Dendritic cell treated with granulocyte-macrophage colony-stimulating factor and Interleukin-4, amounts not matched to agents 40 ng/mL and 50 ng/mL, for 4 days (primary cell): ENCODE measurements around the gene LMAN2L.

Experiments used
- H3K27ac Mint-ChIP-seq: one replicate; pipeline ENCODE4 v1.8.0; 2022; ENCODE audit warnings: mild to moderate bottlenecking, mixed read lengths
- H3K27me3 Mint-ChIP-seq: one replicate; pipeline ENCODE4 v1.8.0; 2022; ENCODE audit warnings: mild to moderate bottlenecking, mixed read lengths
- H3K36me3 Mint-ChIP-seq: one replicate; pipeline ENCODE4 v1.8.0; 2022; ENCODE audit warnings: low read depth, mixed read lengths
- H3K4me1 Mint-ChIP-seq: one replicate; pipeline ENCODE4 v1.8.0; 2022; ENCODE audit warnings: low read depth, mixed read lengths
- H3K4me3 Mint-ChIP-seq: one replicate; pipeline ENCODE4 v1.8.0; 2022; ENCODE audit warnings: mild to moderate bottlenecking, moderate library complexity, mixed read lengths
- H3K9me3 Mint-ChIP-seq: one replicate; pipeline ENCODE4 v1.8.0; 2022; ENCODE audit warnings: mixed read lengths
- intact Hi-C: fragments of 100-400 bp; cut with micrococcal nuclease; formaldehyde crosslinking; loops from one replicate; pipeline ENCODE4 v1.15.0; 2022

The LMAN2L gene

DNA sequence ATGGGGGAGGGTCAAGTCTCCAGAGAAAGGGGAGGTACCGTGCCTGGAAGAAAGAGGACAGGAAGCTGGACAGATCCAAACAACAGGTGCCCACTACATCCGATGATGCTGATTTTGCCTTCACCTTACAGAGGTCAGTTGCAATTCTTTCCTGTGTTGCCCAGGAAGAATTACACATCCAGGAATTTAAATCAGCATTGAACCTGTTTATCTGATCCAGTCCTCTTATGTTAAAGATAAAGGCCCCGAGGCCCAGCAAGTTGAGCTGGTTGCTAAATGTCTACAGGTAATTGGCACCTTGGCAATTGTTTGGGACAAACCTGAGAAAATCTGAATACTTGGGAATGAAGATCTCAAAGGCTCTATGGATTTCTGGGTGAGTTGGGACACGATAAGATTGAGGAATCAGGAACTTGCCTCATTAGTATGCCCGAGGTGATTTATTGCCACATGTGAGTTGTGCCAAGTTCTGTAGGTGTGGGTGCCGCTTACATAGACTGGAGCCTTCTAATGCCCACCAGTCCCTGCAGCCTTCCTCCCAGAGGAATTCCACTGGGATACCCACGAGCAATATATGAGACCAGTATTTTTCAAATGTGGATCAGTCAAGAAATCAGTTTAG lies 13.9 kb upstream of the LMAN2L start:
- Mint-ChIP-seq H3K27ac (no peak overlapping the region), H3K9me3 (no peaks in the 10 kb centered on the region), H3K27me3 (peaks cover 12% of the 10 kb centered on the region), H3K4me1 (no peaks in the 10 kb centered on the region), H3K36me3 (no peaks in the 10 kb centered on the region), H3K4me3 (no peak overlapping the region)
- intact Hi-C loops: no loop called here

DNA sequence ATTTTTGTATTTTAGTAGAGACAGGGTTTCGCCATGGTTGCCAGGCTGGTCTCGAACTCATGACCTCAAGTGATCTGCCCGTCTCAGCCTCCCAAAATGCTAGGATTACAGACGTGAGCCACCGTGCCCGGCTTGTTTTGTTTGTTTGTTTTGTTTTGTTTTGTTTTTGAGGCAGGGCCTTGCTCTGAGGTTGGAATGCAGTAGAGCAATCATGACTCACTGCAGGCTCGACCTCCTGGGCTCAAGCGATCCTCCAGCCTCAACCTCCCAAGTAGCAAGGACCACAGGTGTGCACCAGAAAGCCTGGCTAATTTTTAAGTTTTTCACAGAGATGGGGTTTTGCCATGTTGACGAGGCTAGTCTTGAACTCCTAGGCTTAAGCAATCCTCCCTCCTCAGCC lies 11.9 kb upstream of the LMAN2L start:
- Mint-ChIP-seq H3K4me3 (no peak overlapping the region), H3K36me3 (no peaks in the 10 kb centered on the region), H3K27me3 (peaks cover 11% of the 10 kb centered on the region), H3K9me3 (no peaks in the 10 kb centered on the region), H3K4me1 (peaks cover 11% of the 10 kb centered on the region), H3K27ac (no peak overlapping the region)
- intact Hi-C loops: no loop called here

DNA sequence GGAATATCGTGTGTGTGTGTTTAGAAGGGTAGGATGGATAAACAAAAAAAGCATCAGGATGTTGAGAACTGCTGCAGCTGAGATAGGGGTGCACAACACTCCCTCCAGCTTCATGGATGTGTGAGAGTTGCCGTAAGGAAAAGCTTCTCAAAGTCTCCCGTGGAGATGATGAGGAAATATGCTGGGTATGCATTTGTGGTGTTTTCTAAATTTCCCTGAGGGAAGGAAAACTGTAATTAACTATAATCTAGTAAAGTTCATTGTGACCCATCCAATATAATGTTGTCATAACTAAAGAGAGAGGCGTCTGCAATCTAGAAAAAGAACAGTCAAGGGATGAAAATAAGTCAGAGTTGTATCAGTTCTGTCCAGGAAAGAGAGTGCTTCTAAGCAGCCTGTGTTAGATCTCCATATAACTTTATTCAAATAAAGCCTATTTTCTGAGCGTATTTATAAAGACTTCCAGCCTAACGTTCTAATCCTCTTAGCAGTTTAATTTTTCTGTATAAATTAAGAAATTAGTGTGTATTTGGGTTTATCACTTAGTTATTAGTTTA lies 7.3 kb upstream of the LMAN2L start:
- Mint-ChIP-seq H3K9me3 (no peaks in the 10 kb centered on the region), H3K4me3 (no peak overlapping the region), H3K36me3 (no peaks in the 10 kb centered on the region), H3K4me1 (peaks cover 11% of the 10 kb centered on the region), H3K27ac (no peak overlapping the region), H3K27me3 (peaks cover 11% of the 10 kb centered on the region)
- intact Hi-C loops: no loop called here

DNA sequence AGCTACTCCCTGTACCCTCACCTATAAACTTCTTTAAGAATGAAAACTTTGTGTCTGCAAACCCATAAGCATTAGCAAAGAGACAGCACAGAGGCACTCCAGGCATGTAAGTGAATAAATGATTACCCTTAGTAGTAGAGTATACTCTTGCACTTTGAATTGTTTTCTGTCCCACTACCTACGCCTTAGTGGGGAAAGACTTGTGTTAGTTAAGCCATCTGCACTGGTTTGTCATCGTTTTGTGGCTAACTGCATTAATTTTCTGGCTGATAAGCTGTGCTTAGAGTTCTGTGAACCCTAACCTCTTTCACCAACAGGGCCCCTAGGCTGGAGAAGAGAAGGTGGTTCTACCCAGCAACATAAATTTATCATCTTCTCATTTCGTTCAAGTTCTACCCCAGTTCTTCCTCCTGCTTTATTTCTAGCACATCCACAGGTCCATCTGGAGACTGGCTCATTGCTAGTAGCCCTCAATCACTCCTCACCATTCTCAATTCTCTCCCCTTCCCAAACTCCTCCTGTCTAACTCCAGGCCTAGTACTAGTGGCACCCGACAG lies 710 bp downstream of the LMAN2L start:
- peak overlapping the region; percentile 91 for H3K27ac Mint-ChIP-seq
- no peaks in the 10 kb centered on the region for H3K27me3 Mint-ChIP-seq
- peak overlapping the region; percentile 94 for H3K4me3 Mint-ChIP-seq
- H3K36me3 Mint-ChIP-seq: peaks cover 41% of the 10 kb centered on the region
- H3K9me3 Mint-ChIP-seq: no peaks in the 10 kb centered on the region
- intact Hi-C loops: no loop called here
- peaks cover 27% of the 10 kb centered on the region for H3K4me1 Mint-ChIP-seq

DNA sequence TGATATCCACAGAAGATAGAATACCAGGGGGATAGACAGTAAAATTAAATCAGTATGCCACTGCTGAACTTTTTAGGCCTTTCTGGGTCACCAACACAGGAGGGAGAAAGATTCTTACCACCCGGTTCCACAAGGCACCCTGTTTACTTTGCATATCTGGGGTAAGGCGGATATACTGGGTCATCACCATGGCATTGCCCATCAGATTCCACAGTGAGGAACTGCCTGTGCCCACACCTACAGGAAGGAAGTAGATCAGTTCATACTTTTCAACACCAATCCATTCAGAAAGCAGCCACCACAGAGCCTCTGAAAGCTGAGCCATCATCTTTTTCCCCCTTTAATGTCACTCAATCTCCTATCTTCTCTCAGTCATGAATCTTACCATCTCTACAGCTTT lies 2.0 kb downstream of the LMAN2L start:
- no peaks in the 10 kb centered on the region for H3K9me3 Mint-ChIP-seq
- H3K36me3 Mint-ChIP-seq: peaks cover 54% of the 10 kb centered on the region
- H3K27me3 Mint-ChIP-seq: no peaks in the 10 kb centered on the region
- H3K4me3 Mint-ChIP-seq: no peak overlapping the region
- H3K27ac Mint-ChIP-seq: no peak overlapping the region
- H3K4me1 Mint-ChIP-seq: peaks cover 27% of the 10 kb centered on the region
- intact Hi-C loops: no loop called here

DNA sequence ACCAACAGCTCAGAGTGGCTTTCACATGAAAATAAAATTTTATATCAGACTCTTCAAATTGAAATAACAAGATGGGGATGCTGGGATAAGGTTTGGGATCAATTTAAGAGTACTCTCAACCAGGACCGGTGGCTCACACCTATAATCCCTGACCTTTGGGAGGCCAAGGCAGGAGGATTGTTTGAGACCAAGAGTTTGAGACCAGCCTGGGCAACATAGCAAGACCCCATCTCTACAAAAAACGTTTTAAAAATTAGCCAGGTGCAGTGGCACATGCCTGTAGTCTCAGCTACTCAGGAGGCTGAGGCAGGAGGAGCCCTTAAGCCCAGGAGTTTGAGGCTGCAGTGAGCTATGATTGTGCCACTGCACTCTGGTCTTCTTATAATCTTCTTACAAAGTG lies 2.6 kb downstream of the LMAN2L start:
- Mint-ChIP-seq H3K27ac (no peak overlapping the region), H3K27me3 (no peaks in the 10 kb centered on the region), H3K9me3 (no peaks in the 10 kb centered on the region), H3K36me3 (peaks cover 60% of the 10 kb centered on the region), H3K4me3 (no peak overlapping the region), H3K4me1 (peaks cover 27% of the 10 kb centered on the region)
- intact Hi-C loops: no loop called here

DNA sequence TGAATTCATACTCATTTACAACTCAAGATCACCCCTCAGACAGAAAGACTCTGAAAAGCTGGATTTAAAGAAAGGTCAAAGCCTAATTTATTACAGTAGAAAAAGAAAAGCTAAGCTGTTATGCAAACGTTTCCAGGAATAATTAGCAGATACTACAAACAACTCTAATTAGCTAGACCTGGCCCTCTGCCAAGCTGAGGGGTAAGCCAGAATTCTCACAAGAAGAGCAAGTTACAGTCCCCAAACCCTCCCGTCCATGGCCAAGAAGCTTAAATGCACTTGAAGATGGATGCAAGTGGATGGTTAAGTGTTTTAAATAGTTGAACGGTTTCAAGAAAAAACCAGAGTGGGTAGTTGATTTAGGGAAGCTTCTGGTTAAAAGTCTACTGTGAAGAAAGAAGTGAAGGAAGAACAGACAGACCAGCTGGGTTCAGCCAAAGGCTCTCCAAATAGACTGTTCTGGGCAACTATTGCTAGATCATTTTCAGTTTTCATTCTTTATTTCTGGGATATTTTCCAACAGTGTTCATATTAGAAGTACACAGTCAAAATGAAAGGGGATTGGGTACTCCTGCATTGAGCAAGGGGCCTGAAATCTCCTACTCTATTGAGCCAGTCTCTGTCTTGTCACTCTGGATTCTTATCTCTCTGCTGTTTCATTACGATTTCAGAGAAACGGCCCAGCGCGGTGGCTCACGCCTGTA lies 4.8 kb downstream of the LMAN2L start:
- Mint-ChIP-seq H3K27ac (no peak overlapping the region), H3K9me3 (no peaks in the 10 kb centered on the region), H3K4me3 (no peak overlapping the region), H3K36me3 (peaks cover 81% of the 10 kb centered on the region), H3K27me3 (no peaks in the 10 kb centered on the region), H3K4me1 (peaks cover 22% of the 10 kb centered on the region)
- intact Hi-C loops: no loop called here

DNA sequence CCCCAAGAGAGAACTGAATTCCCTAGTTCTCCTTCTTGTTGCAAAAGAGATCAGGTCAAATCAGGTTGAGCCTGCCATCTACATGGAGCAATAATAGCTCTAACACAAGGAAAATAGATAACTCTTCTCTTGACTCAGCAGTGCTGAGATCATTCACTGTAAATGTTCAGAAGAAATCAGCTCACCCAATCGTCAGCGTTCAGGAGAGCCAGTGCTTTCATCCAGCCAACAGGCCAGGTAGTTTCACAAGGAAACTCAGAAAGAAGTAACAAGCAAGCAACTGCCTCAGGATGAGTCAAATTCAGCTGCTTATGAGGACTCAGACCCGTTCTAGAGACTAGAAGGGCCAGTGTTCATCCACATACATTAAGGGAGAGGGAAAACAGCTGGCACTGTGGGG lies 5.9 kb downstream of the LMAN2L start:
- no peaks in the 10 kb centered on the region for H3K27me3 Mint-ChIP-seq
- H3K27ac Mint-ChIP-seq: no peak overlapping the region
- no peaks in the 10 kb centered on the region for H3K9me3 Mint-ChIP-seq
- no peak overlapping the region for H3K4me3 Mint-ChIP-seq
- peaks cover 83% of the 10 kb centered on the region for H3K36me3 Mint-ChIP-seq
- H3K4me1 Mint-ChIP-seq: peaks cover 14% of the 10 kb centered on the region
- intact Hi-C loops: no loop called here

DNA sequence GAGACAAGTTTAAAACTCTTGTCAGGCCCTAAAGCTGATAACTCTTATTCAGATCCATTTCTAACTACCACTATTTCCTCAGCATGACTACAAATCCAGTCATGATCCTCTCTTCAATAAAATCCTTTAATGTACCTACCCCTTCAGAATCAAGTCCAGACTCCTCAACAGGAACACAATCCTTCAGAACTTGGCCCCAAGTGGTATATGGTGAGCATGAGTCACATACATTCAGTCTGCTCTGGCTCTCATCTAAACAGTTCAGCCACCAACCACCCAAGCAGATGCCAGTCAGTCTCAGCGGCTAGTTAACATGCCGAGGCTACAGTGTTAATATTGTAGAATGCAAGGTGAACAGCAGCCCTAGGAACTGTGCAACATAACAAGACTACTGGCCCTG lies 9.7 kb downstream of the LMAN2L start:
- Mint-ChIP-seq H3K9me3 (no peaks in the 10 kb centered on the region), H3K36me3 (peaks cover 91% of the 10 kb centered on the region), H3K27me3 (no peaks in the 10 kb centered on the region), H3K4me3 (no peak overlapping the region), H3K4me1 (peaks cover 19% of the 10 kb centered on the region), H3K27ac (no peak overlapping the region)
- intact Hi-C loops: no loop called here

DNA sequence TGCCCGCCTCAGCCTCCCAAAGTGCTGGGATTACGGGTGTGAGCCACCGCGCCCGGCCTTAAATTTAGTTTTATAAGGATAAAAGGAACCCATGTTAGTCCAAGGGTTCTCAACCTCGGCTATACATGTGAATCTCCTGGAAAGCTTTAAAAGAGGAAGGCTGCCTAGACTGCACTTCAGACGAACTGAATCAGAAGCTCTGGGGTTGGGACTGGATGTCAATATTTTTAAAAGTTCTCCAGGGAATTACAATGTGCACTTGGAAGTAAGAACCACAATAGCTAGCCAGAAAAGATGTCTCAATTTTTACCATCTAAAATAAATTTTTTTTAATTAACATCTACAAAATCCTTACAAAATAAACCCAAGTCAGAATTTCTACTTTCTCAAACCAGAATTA lies 10.1 kb downstream of the LMAN2L start:
- intact Hi-C loops: no loop called here
- H3K4me3 Mint-ChIP-seq: no peak overlapping the region
- peaks cover 86% of the 10 kb centered on the region for H3K36me3 Mint-ChIP-seq
- H3K27me3 Mint-ChIP-seq: no peaks in the 10 kb centered on the region
- H3K4me1 Mint-ChIP-seq: peaks cover 16% of the 10 kb centered on the region
- no peaks in the 10 kb centered on the region for H3K9me3 Mint-ChIP-seq
- no peak overlapping the region for H3K27ac Mint-ChIP-seq

DNA sequence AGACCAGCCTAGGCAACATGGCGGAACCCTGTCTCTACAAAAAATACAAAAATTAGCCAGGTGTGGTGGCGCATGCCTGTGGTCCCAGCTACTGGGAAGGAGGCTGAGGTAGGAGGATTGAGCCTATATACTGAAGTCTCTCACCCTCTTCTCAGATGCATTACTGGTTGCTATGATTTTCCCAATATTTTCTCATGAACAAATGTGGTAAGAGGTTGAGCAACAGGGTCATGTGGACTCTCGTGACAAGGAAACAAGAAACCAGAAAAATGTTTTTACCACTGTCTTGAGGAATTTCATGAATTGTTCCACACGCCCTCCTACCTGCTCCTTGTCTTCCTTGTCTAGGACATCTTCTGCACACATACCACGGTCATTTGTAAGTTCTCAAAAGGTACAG lies 12.4 kb downstream of the LMAN2L start:
- Mint-ChIP-seq H3K4me1 (peaks cover 14% of the 10 kb centered on the region), H3K27ac (peak overlapping the region; percentile 40), H3K27me3 (no peaks in the 10 kb centered on the region), H3K36me3 (peaks cover 71% of the 10 kb centered on the region), H3K9me3 (no peaks in the 10 kb centered on the region), H3K4me3 (no peak overlapping the region)
- intact Hi-C loops: no loop called here

DNA sequence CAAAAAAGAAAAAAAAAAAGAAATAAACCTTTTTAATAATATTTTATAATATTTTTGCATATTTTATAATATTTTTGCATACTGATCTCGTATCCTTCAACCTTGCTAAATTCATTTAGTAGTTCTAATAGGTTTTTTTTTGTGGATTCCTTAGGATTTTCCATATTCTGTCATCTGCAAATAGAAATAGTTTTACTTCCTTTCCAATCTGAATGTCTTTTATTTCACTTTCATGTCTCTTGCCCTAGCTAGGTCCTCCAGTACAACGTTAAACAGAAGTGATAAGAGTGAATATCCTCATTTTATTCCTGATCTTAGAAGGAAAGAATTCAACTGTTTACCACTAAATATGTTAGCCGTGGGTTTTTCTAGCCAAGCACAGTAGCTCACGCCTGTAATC lies 13.7 kb downstream of the LMAN2L start:
- H3K4me3 Mint-ChIP-seq: no peak overlapping the region
- no peaks in the 10 kb centered on the region for H3K27me3 Mint-ChIP-seq
- intact Hi-C loops: no loop called here
- peaks cover 14% of the 10 kb centered on the region for H3K4me1 Mint-ChIP-seq
- H3K9me3 Mint-ChIP-seq: no peaks in the 10 kb centered on the region
- peaks cover 58% of the 10 kb centered on the region for H3K36me3 Mint-ChIP-seq
- no peak overlapping the region for H3K27ac Mint-ChIP-seq

DNA sequence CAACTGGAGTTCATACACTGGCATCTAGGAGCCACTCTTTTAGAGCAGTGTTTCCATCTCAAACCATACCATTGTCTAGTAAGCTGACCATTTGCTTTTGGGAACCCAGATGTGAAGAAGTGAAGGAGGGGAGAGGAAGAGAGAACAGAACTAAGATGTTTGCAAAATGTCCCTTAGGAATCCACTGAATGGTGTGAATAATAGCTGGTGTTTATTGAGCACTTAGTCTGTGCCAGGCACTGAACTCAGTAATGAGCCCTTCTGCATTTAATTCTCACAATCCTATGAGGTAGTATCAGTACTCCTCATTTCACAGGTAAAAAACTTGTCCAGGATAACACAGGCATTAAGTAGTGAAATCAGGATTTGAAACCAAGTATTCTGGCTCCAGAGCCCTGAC lies 23.5 kb downstream of the LMAN2L start:
- Mint-ChIP-seq H3K27ac (no peak overlapping the region), H3K36me3 (peaks cover 39% of the 10 kb centered on the region), H3K9me3 (no peaks in the 10 kb centered on the region), H3K4me3 (no peak overlapping the region), H3K4me1 (no peaks in the 10 kb centered on the region), H3K27me3 (no peaks in the 10 kb centered on the region)
- intact Hi-C loops: no loop called here

DNA sequence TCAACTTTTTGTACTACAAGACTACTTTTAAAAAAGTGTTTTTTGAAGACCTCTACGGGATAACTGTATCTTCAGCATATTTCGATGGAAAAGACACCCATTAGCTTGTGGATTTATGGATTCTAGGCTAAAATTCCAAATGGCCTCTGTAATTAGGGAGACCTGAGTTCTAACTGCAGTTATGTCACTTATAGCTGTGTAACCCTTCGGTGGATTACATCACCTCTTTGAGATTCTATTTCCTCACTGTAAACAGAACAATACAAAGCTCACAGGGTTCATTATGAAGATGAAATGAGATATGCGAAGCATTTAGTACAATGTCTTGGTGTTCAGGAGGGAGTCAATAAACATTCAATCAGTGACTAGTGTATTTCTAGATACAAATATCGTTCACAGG lies 24.2 kb downstream of the LMAN2L start:
- Mint-ChIP-seq H3K27ac (no peak overlapping the region), H3K4me3 (no peak overlapping the region), H3K27me3 (no peaks in the 10 kb centered on the region), H3K9me3 (no peaks in the 10 kb centered on the region), H3K36me3 (peaks cover 46% of the 10 kb centered on the region), H3K4me1 (no peaks in the 10 kb centered on the region)
- intact Hi-C loops: no loop called here
